Mesenteric fat pad (tissue), 1 donor: ENCODE results near the gene SHLD1. TPM values are rescaled to one million over a fixed set of nuclear protein-coding genes. Genes with fewer than 3 reads are reported as not detected.
"Not testable (repeated sequence)": the region's sequence is repeated elsewhere in the genome, so short reads cannot be mapped to it uniquely, and the experiment has no call there.

Source experiments
- DNase-seq: peaks from one replicate; pipeline ENCODE4 v3.0.0-alpha.2; 2020; ENCODE audit warnings: low spot score
- total RNA-seq: library from RNA; stranded (reverse); fragmentation: NEBNext Ultra II Directional; extraction: Animal tissue kit (Norgen Biotek cat#: 25700); gene quantifications from one replicate; pipeline ENCODE4 v1.2.1, GENCODE V29; 2021
- donor health status: DM: yes; HTN: yes; CAD: no.

Gene SHLD1
- total RNA-seq, 1 donor from 2014 or later = 3.1 TPM

DNA sequence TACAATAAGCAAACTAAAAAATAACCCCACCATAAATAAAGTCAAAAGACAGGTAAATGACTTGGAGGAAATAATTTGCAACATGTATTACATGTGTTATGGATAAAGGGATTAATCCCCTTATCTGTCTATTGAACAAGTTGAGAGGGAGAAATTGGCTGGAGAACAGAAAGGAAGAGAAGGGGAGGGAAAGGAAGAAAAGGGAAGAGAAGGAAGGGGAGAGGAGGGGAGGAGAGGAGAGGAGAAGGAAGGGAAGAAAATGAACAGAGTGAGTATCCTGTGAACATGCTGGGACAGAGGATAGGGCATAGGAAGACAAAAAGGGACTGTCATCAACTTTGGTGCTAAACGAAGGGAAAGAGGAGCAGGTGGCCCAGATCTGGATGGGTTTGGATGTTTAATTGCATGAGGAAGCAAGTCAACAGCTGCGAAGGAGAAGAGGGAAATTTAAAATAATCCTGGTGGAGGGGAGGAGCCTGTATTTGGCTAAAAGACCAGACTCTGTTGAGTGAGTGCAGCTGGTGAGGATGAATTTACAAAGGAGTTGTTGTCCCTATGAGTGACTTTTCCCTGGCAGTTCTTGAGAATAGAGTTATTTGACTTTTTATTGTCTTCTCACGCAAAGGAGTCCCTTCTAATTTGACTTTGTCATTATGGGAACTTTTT lies 14.2 kb upstream of the SHLD1 start:
- no peak for DNase-seq

DNA sequence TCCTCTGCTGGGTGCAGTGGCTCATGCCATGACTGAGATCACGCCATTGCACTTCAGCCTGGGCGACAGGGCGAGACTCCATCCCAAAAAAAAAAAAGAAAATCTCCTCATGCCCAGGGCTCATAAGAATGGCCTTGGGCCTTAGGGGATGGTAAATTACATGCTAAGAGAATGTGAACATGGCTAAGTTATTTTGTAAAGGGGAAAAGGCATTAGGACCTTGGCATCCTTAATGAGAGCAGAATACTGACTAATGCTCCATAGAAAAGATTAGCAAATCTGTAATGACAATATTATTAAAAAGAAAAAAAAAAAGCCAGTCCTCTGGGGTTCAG lies 12.6 kb upstream of the SHLD1 start:
- DNase-seq = no peak

DNA sequence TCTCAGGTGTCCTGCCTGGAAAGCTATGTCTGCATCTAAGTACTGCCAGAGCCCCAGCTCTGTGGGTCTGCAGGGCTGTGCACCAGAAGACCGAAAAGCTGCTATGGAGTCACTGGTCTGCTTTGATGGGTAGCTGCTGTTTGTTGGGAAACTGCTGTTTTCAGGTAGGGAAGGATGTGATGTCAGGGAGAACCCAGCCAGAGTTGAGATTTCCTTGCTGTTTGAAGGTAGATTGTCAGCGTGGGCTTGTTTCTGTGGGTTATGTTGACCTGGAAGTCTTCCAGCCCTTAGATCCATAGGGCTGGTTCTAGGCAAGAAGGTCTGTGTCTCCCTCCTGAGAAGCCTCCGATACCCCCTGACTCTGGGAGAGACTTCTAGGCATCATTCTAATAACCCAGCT lies 12.2 kb upstream of the SHLD1 start:
- no peak for DNase-seq

DNA sequence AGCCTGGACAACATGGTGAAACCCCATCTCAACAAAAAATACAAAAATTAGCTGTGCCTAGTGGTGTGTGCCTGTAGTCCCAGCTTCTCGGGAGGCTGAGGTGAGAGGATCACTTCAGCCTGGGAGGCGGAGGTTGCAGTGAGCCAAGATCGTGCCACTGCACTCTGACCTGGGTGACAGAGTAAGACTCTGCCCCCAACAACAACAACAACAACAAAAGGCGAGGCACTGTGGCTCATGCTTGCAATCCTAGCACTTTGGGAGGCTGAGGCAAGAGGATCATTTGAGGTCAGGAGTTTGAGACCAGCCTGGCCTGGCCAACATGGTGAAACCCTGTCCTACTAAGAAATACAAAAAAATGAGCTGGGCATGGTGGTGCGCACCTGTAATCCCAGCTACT lies 9.6 kb upstream of the SHLD1 start:
- DNase-seq = not testable (repeated sequence)

DNA sequence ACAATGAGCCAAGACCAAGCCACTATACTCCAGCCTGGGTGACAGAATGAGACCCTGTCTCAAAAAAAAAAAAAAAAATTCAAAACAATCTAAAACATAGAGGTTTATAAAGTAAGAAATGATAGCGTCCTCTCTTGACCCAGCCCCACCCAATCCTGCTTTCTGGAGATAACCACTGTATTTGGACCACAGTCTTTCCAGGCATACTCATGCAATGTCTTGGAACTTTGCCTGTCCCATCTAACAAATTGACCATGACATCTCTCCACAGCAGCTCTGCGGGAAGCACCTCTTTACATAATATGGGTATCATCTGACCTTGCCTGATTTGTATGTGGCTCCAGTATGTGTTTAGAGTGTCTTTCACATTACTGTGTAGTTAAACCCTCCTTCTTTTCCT lies 9.1 kb upstream of the SHLD1 start:
- no peak for DNase-seq

DNA sequence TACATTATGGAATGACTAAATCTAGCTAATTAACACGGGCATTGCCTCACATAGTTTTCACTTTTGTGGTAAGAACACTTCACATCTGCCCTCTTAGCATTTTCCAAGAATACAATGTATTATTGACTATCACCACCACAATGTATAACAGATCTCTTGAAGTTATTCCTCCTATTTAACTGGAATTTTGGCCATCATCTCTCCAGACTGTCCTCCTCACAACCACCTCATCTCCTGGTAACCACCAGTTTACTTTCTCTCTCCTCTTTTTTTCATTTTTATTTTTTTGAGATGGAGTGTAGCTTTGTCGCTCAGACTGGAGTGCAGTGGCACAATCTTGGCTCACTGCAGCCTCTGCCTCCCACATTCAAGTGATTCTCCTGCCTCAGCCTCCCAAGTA lies 8.2 kb upstream of the SHLD1 start:
- DNase-seq = no peak

DNA sequence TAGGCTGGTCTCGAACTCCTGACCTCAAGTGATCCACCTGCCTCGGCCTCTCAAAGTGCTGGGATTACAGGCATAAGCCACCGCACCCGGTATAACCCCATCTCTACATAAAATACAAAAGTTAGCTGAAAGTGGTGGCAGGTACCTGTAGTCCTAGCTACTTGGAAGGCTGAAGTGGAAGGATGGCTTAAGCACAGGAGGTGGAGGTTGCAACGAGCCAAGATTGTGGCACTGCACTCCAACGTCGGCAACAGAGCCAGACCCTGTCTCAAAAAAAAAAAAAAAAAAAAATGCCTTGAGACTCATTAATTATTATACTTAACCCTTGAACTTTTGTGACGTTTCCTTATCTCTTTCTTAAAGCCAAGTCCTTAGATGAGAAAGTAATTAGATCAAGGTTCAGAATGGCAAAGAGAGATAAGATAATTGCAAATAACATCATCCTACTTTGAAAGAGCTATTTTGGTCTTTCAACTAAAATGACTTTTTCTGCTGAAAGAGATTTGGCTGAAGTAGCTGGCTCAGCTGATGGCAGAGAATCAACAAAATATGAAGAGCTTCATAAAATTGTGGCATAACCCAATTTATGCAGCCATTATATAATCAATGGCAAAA lies 4.7 kb upstream of the SHLD1 start:
- DNase-seq = no peak

DNA sequence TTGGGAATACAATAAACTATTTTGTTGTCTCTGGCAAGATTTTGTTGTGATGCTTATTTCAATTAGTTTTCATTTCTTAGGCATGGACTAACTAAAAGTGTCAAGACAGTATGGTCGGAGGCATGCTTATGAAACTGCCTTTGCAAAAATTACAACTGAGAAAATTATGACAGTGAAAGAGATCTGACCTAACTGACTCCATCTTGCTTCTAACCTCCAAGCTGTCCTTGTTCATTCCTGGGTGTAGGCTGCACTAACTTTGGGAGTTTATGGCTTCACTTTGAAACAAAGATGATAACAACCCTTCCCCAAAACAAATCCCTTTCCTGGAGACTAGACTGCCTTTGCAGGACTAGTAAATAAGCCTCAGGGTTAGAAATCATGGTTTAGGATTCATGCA lies 4.1 kb upstream of the SHLD1 start:
- DNase-seq = no peak

DNA sequence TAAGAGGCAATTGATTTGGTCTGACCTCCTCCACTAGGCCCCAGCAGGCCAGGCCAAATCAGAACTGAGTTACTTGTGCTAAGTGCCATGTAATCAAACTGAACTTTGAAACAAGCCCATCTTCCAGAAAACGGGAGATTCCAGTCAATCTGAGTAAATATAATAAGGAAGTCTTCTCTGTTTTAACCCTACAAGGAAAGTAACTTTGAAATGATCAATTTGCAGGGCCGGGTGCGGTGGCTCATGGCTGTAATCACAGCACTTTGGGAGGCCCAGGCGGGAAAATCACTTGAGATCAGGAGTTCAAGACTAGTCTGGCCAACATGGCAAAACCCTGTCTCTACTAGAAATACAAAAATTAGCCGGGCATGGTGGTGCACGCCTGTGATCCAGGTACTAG lies 2.0 kb upstream of the SHLD1 start:
- DNase-seq = no peak

DNA sequence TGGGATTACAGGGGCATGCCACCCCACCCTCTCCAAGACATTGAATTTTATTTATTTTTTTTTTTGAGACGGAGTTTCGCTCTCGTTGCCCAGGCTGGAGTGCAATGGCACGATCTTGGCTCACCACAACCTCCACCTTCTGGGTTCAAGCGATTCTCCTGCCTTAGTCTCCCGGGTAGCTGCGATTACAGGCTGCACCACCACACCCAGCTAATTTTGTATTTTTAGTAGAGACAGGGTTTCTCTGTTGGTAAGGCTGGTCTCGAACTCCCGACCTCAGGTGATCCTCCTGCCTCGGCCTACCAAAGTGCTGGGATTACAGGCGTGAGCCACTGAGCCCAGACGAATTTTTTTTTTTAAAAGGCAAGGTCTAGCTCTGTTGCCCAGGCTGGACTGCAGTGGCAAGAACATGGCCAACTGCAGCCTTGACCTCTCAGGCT lies 669 bp upstream of the SHLD1 start:
- DNase-seq = not testable (repeated sequence)

DNA sequence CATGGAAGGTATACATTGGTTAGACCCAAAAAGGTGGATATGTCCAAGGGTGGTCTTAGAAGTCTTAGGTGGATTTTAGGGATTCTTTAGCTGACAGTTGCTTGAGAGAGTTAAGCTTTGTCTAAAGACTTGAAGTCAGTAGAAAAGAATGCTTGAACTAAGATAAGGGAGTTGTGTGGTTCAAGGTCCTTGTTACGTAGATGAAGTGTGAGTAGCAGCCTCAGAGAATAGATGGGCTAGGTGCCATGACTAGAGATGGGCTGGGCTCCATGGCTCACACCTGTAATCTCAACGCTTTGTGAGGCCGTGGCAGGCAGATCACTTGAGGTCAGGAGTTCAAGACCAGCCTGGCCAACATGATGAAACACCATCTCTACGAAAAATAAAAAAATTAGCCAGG lies 1.7 kb downstream of the SHLD1 start:
- no peak for DNase-seq

DNA sequence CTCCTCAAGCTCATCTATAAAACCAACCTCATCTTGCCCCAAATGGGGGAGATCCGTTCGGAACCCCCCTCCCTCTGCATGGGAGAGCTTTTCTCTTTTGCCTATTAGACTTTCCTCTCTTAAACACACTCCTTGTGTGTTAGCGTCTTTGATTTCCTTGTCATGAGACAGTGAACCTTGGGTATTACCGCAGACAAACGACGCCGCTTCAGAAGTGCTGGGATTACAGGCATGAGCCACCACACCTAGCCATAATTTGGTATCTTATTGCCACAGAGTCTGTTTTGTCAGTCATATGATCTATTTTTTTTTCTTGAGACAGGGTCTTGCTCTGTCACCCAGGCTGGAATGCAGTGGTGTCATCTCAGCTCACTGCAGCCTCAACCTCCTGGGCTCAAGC lies 3.6 kb downstream of the SHLD1 start:
- no peak for DNase-seq

DNA sequence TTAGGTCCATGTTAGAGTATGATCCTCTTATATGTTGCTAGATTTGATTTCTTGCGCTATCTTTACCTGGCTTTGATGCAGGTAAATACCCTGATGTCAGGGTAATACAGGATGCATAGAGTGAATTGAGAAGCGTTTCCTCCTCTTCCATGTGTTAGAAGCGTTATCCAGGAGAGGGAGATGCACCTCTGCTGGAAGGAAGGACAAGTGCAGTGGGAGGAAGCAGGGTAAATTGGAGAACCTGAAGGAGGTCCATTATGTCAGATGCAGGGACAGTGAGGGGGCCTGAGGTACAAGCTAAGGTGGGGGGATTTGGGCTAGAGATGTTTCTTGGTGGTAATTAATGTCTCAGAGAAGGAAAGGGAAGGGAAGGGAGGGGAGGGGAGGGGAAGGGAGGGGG lies 7.7 kb downstream of the SHLD1 start:
- no peak for DNase-seq

DNA sequence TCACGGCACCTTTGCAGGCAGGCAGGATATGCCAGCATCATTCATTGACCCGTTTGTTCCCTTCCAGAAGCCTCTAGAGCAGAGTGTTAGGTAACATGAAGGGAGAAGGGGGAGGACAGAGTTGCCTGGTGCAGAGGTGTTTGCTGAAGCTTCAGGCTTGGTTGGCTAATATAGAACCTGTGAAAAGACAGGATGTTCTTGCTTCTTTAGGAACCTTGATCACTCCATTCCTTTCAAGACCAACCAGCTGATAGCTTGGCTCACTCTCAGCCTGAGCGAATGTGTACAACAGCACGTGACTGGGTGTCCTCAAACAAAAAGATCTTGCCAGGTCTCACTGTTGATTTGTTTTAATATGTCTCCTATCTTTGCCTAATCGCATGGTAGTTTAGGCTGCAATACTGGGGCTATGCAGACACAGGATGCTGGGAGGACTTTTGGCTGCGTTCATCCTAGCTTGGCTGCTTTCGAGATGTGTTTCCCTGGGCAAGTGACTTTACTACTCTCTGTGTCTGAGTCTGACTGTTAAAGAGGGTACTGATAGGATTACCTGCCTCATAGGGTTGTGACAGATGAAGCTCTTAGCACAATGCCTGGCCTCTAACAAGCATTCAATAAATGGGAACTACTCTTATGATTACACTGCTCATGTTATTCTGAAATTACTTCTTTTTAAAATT lies 16.0 kb downstream of the SHLD1 start:
- no peak for DNase-seq

DNA sequence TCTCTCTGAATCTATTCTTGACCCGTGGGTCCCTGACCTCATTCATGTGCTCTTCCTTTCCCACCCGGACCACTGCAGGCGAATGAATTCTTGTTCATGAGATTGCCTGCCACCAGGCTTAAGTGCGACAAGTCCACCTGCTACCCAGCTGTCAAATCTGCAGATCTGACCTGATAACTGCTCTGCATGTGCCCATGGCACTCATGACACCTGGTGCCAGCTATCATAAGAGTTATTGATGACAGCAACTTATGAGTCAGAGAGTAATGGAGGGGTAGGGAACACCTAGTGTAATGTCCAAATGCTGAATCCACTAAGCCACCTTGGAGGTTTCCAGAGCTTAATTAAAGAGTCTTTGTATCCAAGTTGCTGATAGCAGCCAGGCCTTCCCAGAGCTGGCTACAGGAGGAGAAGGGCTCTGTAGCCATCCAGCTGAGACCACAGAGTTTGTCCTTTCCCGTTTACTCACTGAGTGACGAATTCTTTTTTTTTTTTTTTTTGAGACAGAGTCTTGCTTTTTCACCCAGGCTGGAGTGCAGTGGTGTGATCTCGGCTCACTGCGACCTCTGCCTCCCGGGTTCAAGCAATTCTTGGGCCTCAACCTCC lies 17.4 kb downstream of the SHLD1 start:
- no peak for DNase-seq

DNA sequence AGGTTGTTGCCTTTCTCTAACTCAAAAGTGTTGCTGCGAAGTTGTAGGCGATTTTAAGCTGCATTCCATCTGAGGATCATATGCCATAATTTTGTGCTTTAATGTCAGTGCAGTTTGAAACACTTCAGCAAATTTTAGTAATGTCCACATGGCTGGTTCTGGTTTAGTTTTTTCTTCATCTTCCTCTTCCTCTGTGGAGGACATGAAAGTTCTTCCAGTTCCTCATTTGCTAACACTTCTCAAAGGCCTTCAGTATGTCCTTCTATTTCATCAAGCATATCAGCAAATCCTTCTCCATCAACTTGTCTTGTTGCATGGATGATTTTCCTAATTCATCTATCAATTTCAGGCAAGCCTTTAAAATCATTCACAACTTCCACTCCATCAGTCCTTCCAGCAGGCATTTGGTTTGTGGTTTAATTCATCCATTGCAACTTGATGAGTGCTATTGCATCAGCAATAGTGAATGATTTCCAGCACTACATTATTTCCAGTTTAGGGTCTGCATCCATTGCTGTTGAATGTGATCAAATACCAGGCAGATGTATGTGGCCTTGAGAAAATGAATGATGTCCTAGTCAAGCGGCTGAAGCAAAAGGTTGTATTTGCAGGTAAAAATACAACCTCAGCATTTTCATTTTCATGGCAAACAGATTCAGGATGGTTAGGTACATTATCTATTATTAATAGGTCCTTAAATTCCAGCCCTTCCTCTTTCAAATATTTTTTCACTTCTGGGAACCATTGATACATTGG lies 20.2 kb downstream of the SHLD1 start:
- DNase-seq = no peak

DNA sequence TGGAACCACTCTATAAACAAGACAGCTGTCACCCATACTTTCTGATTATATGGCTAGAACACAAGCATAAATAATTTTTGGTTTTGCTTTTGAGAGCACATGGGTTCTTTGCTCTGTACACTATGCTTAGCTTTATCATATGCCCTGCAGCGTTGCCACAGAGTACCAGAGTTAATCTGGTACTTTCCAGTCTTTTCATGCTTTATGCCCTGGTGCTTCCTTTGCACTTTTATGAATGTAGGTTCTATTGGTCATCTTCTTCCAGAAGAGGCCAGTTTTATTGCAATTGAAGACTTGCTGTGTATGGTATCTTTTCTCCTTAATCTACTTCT lies 20.8 kb downstream of the SHLD1 start:
- DNase-seq = no peak

DNA sequence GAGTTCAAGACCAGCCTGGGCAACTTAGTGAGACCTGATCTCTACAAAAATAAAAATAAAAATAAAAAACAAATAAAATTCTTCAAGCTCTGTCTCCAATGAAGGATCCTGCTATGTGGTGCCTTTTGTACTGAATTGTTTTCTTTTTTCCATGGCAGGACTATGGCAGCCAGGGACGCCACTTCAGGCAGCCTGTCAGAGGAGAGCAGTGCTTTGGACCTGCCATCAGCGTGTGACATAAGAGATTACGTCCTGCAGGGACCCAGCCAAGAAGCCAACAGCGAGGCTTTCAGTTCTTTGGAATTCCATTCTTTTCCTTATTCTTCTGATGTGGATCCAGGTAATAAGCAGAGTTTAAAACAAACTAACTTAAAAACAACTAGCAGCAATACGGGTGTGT lies 22.5 kb downstream of the SHLD1 start:
- DNase-seq = no peak

DNA sequence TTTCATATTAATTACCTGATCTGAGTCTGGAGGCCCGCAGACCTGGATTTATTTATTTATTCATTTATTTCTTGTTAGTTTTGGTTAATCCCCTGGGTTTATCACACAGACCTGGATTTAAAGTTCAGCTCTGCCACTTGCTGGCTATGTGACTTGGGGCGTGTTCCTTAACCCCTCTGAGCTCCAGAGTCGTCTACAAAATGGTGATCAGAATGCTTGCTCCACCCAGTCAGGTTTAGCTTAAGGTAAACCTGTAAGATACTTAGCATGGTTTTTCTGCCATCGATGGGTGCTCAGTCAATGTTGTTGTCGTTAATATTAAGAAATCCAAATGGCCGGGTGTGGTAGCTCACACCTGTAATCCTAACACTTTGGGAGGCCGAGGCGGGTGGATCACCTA lies 23.4 kb downstream of the SHLD1 start:
- DNase-seq = no peak

DNA sequence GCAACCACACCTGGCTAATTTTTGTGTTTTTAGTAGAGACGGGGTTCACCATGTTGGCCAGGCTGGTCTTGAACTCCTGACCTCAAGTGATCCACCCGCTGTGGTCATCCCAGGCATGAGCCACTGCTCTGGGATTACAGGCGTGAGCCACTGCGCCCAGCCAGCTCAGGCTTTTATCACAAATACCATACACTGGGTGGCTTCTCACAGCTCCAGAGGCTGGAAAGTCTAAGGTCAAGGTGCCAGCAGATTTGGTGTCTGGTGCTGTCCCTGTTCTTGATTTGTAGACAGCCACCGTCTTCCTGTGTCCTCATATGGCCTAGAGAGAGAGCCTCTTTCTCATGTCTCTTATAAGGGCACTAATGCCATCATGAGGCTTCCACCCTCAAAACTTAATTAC lies 25.9 kb downstream of the SHLD1 start:
- no peak for DNase-seq

DNA sequence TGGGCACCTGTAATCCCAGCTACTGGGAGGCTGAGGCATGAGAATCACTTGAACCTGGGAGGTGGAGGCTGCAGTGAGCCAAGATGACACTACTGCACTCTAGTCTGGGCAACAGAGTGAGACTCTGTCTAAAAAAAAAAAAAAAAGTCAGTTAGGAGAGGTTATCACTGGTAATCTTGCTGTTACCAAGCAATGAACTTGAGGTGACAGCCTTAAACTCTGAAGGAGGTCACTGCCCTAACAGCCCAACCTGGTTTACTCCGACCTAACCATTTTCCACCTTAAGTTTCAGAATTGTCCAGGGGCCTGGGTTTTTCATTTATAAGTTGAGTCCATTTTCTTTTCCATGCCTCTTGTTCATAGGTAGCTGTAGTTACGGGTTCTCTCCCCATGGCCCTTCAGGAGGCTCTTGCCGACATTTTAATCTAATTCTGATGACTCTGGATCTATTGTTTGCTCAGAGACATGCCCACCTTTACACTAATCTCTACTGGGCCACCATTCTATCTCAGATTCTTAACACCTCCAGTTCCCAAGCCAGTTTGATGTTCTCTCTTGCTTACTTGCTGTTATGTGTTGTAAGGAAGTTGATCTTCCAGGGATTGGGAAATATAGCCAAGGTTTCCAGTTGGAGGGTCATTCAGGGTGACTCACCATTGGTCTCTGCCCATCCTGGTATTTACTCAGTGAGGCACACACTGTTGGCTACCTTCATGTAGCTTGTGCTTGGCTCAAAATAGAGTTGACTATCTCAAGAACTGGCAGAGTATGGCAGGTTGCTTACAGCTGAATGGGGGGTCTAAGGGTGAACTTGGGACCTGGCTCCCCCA lies 29.1 kb downstream of the SHLD1 start:
- DNase-seq = no peak
